Measurements from ENCODE around the gene TARDBP.
A peak's percentile ranks its signal among the peaks of the same experiment; 100 is the strongest.
"Not testable (repeated sequence)": the region's sequence is repeated elsewhere in the genome, so short reads cannot be mapped to it uniquely, and the experiment has no call there.

The TARDBP gene

DNA sequence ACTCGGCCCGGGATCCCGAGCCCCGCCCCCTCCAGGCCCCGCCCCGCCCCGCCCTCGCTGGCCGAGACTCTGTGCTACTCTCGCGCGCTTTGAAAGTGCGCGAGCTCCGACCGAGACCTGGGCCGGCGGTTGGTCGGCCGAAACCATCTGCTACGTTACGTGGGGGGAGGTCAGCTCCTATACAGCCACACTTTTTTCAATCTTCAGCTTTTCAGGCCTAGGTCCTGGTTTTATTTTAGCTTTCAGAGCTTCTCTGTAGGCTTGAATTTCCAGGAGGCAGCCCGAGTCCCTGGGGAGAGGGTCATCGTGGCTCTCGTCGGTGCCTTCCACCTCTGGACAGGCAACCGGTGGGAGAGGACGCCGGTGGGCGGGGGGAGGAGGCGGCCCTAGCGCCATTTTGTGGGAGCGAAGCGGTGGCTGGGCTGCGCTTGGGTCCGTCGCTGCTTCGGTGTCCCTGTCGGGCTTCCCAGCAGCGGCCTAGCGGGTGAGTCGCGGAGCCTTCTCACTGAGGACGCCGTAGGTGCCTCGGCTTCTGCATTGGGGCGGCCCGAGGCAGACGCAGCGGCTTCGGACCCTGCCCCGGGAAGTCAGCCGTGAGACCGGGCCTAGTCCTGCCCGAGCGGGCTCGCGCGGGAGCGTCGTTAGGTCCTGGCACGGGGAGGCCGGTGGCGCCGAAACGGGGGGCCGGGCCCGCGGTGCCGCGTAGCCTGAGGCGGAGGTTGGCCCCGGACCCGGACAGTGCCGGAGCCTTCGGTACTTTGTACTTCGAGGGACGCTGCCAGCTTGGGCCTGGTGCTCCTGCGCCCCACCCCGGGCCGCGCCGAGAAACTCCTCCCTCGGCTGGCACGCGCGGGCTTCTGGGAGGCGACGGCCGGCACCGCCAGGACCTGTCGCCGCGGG is at the start of gene TARDBP:
Gene TARDBP (plus strand): TSS at position 395 of the 900 bp plus-strand sequence. CDS start 1,074 bp downstream, outside the sequence.
- DNase-seq (ENCODE audit: low spot score) = peak; percentile 91

DNA sequence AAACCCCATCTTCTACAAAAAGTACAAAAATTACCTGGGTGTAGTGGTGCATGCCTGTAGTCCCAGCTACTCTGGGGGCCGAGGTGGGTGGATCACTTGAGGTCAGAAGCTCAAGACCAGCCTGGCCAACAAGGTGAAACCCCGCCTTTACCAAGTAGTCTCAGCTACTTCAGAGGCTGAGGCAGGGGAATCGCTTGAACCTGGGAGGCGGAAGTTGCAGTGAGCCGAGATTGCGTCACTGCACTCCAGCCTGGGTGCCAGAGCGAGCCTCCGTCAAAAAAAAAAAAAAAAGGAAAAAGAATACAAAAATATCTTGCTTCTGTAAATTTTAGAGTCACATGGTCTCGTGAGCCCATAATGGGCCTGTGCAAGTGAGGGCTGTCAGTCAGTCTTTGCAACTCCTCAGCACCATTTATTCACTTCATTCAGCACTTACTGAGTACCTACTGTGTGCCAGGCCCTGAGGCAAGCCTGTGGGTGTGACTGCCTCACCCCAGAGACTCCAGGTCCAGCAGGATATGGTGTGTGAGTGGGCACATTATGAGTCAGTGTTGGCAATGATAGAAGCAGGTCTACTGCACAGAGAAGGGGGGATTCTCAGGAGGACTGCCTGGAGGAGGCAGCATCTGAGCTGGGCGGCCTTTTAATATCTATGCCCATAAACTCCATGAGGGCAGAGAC is 46.8 kb upstream of the TARDBP start:
- no peak for DNase-seq (ENCODE audit: low spot score)

DNA sequence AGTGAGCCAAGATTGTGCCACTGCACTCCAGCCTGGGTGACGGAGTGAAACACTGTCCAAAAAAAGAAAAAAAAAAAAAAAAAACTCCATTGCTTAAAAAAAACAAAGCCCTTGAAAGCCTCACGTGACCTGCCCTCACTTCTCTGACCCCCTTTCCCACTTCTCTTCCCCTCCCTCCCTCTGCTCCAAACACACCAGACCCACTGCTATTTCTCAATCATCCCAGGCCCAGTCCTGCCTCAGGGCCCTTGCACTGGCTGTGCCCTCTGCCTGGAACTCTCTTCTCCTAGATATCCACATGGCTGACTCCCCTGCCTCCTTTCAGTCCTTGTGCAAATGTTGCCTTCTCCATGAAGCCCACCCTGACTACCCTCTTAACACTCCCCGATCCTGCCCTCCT is 45.4 kb upstream of the TARDBP start:
- no peak for DNase-seq (ENCODE audit: low spot score)

DNA sequence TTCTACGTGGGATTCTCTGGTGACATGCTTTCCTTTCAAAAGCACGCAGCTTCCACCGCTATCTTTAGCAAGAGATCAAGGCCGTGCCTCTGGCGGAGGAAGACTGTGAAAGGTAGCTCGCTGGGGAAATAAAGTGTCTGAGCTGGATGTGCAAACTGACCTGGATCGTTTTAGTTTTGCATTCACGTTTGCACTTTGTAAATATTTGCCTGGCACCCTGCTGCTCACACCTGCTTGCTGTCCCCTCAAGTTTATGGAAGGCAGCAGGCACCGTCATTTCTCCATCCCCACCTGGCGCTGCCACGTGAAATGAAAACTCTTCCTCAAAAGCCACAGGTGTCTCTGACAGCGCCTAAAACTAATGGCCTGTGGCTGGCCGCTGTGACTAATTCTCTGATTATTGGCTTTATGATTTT is 44.0 kb upstream of the TARDBP start:
- no peak for DNase-seq (ENCODE audit: low spot score)

DNA sequence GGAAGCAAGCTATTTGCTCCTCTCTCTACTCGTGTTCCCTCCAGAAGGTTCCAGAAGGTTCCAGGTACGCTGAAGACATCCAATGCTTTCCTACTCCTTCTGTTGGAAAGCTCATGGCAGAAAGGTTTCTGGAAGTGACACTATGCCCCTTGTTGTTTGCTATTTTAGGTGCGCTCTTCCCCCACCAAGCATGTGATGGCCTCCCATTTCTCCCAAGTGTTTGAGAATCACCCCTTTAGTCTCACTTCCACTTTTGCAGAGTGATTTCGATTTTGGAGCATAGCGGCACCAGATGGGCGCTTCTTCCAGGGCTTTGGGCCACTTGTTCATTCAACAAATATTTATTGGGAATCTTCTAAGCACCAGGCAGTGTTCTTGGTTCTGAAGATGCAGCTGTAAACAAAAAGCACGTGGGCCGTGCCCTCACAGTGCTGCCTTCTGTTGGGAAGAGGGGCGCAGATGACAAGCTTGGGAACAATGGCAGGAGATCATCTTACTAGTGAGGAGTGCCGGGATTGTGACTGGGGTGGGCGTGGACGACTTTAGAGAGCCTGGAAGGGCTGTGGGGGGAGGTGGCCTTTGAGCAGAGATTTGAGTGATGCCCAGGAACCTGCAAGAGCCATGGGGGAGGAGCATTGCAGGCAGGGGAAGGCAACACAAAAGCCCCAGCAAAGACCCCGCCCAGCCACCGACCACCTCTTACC is 43.0 kb upstream of the TARDBP start:
- no peak for DNase-seq (ENCODE audit: low spot score)

DNA sequence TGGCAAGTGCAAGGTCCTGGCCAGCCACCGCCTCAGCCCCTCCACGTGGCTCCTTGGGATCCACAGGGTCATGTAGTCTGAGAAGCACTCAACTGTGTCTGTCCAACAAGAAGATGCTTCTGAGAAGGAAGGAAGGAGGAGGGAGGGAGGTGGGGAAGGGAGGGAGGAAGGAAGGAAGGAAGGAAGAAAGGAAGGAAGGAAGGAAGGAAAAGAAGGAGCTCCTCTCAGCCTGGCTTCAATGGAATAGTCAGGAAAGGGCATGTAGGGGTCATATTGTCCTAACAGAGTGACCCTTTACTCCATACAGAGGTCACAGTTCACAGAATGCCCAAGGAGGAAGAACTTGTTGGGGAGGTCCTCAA is 42.5 kb upstream of the TARDBP start:
- DNase-seq (ENCODE audit: low spot score) = no peak

DNA sequence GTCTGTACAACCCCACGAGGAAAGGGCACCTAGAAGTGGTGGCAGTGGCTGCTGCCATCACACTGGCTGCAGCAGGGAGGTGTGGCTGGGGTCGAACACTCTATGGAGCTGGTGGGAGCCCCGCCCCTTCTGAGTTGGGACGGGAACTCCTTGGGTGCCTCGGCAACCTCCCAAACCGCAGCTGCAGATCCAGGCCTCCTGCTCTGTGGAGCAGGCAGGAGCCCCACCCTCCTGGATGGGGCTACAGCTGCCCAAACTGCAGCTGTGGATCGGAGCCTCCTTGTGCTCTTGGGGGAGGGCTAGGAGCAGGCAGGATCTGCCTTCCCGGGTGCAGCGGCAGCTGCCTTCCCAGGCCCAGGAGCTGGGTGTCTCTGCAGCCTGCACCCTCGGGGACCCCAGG is 38.9 kb upstream of the TARDBP start:
- no peak for DNase-seq (ENCODE audit: low spot score)

DNA sequence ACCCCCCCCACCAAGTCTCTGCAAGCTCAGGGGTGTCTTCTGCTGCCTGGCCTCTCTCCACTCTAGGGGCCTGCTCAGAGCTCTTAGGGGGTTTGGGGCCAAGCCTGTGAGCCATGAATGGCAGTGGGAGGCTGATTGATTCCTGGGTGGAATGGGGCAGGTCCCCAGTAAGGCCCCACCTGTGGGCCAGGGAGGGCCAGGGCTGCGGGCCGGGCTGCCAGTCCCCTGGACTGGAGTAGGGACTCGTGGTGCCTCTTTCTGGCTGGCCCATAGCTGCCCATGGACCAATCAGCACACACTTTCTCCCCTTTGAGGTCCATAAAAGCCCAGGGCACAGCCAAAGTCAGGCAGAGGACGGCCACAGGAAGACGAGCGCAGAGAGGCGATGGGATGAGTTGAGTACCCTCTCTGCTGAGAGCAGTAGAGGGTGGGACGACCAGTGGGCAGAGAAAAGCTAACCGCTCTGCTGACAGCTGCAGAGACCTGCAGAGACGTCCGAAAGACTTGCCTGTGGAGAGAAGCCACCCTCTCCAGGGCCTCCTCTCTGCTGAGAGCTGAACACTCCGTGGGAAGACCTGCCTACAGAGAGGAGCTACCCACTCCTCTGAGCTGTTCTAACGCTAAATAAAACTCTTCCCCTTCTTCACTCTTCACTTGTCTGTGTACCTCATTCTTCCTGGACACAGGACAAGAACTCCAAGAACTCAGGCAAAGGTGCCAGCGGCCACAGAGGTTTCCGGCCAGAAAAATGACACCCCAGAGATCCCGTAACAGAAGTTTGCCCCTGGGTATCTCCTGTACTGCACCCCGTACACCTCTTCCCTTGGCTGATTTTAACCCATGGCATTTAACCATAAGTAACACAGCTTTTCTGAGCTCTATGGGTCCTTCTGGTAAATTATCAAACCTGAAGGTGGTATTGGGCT is 38.2 kb upstream of the TARDBP start:
- no peak for DNase-seq (ENCODE audit: low spot score)

DNA sequence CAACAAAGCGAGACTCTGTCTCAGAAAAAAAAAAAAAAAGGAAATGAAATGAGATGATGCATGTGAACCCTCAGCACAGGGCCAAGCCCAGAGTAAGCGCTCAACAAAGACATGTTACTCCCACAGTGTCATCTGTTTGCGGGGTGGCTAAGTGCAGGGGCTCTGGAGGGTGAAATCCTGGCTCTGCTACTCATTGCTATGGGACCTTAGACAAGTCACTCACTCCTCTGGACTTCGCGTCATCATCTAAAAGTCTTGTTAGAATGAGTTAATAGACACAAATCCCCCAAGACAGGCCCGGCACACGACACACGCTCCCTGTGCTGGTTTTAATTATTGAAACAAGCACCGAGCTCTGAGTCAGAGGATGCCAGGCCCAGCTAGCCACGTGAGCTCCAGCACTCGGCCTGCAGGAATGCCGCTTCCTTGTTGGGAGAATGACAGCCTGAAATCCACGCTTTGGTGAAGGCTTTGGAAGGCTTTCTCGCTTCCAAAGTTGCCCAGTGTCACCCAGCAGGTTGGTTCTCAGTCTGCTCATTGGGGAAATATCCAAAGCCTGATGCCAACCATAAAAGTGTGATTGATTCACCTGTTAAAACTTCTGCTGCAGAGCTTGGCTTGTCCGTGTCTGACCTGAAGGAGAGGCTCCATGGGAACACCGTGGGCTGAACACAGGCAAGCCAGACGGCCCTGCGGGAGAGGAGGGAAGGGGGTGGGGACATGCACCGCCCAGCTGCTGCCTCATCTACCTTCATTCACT is 36.7 kb upstream of the TARDBP start:
- DNase-seq (ENCODE audit: low spot score) = peak; percentile 88

DNA sequence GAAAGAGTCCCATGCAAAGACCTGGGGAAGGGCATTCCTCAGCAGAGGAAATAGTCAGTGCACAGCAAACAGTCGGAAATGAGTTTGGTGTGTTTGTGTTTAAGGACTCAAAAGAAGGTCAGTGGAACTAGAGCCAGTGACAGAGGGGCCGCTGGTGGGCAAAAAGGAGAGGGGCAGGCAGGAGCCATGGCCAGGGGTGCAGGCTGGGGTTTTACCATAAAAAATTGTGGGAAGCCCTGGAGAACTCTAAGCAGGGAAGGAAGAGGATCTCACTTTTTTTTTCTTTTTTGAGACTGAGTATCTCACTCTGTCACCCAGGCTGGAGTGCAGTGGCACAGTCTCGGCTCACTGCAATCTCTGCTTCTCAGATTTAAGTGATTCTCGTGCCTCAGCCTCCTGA is 33.7 kb upstream of the TARDBP start:
- no peak for DNase-seq (ENCODE audit: low spot score)

DNA sequence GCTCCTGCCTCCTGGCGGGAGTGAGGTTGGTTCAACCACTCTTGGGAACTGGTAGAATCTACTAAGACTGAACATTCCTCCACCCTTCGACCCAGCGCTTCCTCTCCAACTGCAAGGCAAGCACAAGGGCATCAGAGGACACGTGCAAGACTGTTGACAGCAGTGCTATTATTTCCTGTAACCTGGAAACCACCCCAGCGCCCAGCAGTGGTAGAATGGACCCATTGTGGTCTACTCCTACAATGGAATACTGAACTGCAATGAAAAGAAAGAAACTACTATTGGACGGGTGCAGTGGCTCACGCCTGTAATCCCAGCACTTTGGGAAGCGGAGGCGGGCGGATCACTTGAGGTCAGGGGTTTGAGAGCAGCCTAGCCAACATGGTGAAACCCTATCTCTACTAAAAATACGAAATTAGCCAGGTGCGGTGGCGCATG is 33.0 kb upstream of the TARDBP start:
- DNase-seq (ENCODE audit: low spot score) = peak; percentile 17

DNA sequence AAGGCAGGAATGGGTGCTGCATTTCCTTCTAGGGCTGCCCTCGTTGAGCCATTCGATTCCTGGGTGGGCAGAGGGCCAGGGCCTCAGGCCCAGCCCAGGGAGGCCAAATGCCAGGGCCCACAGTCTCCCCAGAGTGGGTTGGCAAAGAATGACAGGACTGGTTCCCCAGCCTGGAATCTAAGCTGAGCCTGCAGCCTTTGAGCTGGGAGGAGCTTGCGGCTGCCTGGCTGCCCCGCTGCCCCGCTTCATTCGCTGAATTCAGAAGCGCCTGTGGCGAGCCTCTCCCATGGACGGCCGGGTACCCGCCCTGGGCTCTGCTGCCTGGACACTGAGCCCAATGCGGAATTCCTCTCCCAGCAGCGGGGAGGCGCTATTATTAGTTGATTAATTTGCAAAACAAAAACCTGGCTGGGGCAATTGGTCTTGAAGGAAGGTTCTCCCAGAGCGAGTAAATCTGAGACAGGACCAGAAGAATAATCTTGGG is 32.3 kb upstream of the TARDBP start:
- peak; percentile 73 for DNase-seq (ENCODE audit: low spot score)

DNA sequence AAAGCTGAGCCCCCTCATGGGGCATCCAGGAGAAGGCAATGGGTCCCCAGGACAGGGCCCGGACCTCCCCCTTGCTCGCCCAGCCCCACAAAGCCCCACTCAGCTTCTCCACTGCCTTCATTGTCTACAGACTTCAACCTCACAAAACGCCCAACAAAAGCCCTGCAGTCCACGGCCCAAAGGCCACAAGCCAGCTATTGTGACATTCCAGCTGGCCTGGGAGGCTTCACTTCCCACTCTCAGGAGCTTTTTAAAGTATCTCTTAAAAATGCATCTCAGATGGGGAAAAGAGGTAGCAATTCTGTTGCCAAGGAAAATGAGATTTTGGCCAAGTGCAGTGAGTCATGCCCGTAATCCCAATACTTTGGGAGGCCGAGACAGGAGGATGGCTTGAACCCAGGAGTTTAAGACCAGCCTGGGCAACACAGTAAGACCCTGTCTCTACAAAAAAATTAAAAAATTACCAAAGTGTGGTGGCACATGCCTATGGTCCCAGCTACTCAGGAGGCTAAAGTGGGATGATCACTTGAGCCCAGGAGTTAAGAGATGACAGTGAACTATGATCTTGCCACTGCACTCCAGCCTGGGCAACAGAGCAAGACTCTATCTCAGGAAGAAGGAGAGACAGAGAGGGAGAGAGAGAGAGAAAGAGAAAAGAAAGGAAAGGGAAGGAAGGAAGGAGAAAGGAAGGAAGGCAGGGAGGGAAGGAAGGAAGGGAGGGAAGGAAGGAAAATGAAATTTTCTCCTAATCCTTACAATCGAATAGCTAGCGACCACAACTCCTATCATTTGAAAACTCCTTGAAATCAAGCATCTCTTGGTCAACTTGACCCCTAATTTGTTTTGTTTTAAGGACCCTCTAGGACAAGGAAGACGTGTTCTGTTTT is 31.4 kb upstream of the TARDBP start:
- no peak for DNase-seq (ENCODE audit: low spot score)

DNA sequence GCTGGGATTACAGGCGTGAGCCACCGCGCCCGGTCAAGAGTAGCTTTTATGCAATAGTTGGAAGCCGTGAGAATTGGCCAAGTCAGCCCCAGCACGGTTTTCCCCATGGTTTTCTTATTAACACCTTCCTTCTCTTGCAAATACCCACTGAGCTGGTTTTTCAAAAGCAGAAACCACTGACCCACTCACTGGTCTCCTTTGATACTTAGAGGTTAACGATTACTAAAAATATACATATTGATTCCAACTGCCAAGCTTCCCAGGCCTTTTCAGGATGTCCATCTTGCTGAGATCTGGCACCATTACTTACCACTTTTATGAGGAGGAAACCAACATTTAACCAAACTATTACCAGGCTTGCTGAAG is 25.9 kb upstream of the TARDBP start:
- no peak for DNase-seq (ENCODE audit: low spot score)

DNA sequence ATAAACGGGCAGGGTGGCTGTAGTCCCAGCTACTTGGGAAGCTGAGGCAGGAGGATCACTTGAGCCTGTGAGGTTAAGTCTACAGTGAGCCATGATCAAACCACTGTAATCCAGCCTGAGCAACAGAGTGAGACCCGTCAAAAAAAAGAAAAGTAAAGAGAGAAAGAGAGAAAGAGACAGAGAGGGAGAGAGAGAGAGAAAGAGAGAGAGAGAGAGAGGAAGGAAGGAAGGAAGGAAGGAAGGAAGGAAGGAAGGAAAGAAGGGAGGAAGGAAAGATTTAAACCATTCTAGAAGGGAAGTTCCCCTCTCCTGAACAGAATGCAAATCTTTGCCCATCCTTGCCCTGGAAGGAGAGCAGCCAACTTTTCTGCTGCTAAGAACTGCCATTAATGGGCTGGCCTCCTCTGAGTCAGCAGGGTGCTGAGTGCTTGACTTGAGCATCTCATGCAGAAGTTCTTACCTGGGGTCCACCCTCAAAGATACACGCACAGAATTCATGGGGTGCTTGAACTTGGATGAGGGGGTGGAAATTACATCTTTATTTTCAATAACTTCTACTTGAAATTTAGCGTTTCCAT is 24.5 kb upstream of the TARDBP start:
- DNase-seq (ENCODE audit: low spot score) = no peak

DNA sequence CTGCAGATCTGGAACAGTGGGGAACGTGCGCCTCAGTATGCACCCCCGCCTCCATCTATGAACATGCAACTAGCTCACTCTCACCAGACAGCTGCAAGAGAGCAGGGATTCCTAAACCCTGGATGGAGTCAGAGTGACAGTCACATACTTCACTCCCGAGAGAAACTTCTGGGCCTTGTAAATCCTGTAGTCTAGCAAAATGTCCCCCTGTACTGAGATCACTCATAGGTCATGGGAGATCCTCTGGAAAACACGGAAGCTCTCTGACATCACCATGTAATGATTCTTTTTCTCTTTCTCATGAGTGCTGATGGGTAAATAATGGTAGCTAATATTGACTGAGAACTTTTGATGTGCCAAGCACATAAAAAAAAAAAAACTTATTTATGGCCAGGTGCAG is 23.4 kb upstream of the TARDBP start:
- no peak for DNase-seq (ENCODE audit: low spot score)

DNA sequence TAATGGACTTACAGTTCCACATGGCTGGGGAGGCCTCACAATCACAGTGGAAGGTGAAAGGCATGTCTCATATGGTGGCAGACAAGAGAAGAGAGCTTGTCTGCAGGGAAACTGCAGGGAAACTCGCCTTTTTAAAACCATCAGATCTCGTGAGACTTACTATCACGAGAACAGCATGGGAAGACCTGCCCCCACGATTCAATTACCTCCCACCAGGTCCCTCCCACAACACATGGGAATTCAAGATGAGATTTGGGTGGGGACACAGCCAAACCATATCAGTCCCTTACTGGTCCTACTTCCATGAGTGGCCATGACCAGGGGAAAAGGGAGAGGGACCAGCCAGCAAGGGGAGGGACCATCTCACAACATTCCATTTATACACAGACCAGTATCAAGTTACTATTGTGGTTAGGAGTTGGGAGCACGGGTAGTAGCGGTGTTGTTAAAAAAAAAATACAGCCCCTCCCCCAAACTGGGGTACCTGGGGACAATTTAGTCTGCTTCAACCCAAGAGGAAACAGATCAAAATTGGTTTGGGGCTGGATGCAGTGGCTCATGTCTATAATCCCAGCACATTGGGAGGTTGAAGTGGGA is 22.4 kb upstream of the TARDBP start:
- not testable (repeated sequence) for DNase-seq (ENCODE audit: low spot score)

DNA sequence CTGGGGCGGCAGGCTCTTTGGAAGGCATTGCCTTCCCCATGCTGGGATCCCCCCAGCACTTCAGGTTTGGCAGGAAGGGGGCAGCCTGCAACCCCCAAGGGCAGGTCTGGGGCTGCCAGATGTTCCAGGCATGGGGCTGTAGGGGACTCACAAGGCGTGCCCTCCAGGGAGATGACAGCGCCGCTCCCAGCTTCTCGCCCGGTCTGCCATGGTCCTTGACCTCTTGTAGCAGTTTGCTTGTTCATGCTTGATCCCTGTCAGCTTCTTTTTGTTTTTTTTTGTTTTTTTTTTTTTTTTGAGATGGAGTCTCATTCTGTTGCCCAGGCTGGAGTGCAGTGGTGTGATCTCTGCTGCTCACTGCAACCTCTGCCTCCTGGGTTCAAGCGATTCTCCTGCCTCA is 21.6 kb upstream of the TARDBP start:
- DNase-seq (ENCODE audit: low spot score) = no peak

DNA sequence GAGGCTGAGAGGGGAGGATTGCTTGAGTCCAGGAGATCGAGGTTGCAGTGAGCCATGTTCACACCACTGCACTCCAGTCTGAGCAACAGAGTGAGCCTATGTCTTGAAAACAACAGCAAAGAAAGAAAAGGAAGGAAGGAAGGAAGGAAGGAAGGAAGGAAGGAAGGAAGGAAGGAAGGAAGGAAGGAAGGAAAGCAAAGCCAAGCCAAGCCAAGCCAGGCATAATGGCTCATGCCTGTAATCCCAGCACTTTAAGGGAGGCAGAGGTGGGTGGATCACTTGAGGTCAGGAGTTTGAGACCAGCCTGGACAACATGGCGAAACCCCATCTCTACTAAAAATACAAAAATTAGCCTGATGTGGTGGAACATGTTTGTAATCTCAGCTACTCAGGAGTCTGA is 20.4 kb upstream of the TARDBP start:
- not testable (repeated sequence) for DNase-seq (ENCODE audit: low spot score)

Data from kidney tubule cell (primary cell).